Naive thymus-derived CD4-positive, alpha-beta T cell (primary cell): ENCODE measurements around the gene HES3. TPM values are rescaled to one million over a fixed set of nuclear protein-coding genes. Genes with fewer than 3 reads are reported as not detected.

ENCODE experiments used
- ATAC-seq: fragments of 150-1000 bp; cut with Tn5 transposase; 2 replicates; pipeline ENCODE4 v1.10.0; 2021; ENCODE audit warnings: mild to moderate bottlenecking, moderate library complexity
- CTCF ChIA-PET: fragments of 350-600 bp; sonication (Branson Sonifier 250); formaldehyde crosslinking; loops from one replicate; lab custom pipeline; 2021; ENCODE audit warnings: antibody characterized with exemption; lab: Charles Lee
- POLR2A ChIA-PET: fragments of 350-600 bp; sonication (Branson Sonifier 250); formaldehyde crosslinking; loops from one replicate; lab custom pipeline; 2021; ENCODE audit warnings: antibody characterized with exemption, inconsistent platforms; lab: Charles Lee
- DNase-seq, 9 donors: peaks; one replicate each; pipeline versions ENCODE4 v3.0.0 to v3.0.0-alpha.2; 2020 to 2022; ENCODE audit warnings: mixed read lengths in 1 of 9
- H3K27ac ChIP-seq: one replicate; pipeline ENCODE4 v1.7.0; 2013; ENCODE audit warnings: mild to moderate bottlenecking, low read depth, low read length, moderate library complexity
- H3K27me3 ChIP-seq, 2 donors: one replicate each; pipeline ENCODE4 v1.7.0; 2013; ENCODE audit warnings: low read length in 2 of 2, mild to moderate bottlenecking in 2 of 2, moderate library complexity in 2 of 2; ENCODE audit not compliant: control insufficient read depth in 2 of 2, insufficient read depth in 2 of 2
- H3K36me3 ChIP-seq, 3 experiments: 1 replicate in 2 of 3; 2 replicates in 1 of 3; pipeline ENCODE4 v1.7.0; 2013; ENCODE audit warnings: low read length in 3 of 3, mild to moderate bottlenecking in 3 of 3, moderate library complexity in 1 of 3; ENCODE audit not compliant: insufficient read depth in 3 of 3, control insufficient read depth in 2 of 3
- H3K4me1 ChIP-seq, 2 donors: one replicate each; pipeline ENCODE4 v1.7.0; 2013; ENCODE audit warnings: low read length in 2 of 2, mild to moderate bottlenecking in 2 of 2, moderate library complexity in 1 of 2; ENCODE audit not compliant: control insufficient read depth in 2 of 2, insufficient read depth in 2 of 2
- H3K4me3 ChIP-seq: 2 replicates; pipeline ENCODE4 v1.7.0; 2013; ENCODE audit warnings: mild to moderate bottlenecking, low read length
- H3K9me3 ChIP-seq, 3 experiments: 1 replicate in 2 of 3; 2 replicates in 1 of 3; pipeline ENCODE4 v1.7.0; 2013; ENCODE audit warnings: low read length in 3 of 3; ENCODE audit not compliant: control insufficient read depth in 2 of 3
- H3K27ac Mint-ChIP-seq, 9 donors: one replicate each; pipeline ENCODE4 v1.8.0; 2020 to 2022; ENCODE audit warnings: mixed read lengths in 9 of 9, mild to moderate bottlenecking in 8 of 9, moderate library complexity in 5 of 9, inconsistent platforms in 2 of 9
- H3K27me3 Mint-ChIP-seq, 5 donors: one replicate each; pipeline ENCODE4 v1.8.0; 2021 to 2022; ENCODE audit warnings: mixed read lengths in 5 of 5, mild to moderate bottlenecking in 1 of 5
- H3K36me3 Mint-ChIP-seq, 5 donors: one replicate each; pipeline ENCODE4 v1.8.0; 2020 to 2022; ENCODE audit warnings: mixed read lengths in 5 of 5, mild to moderate bottlenecking in 3 of 5, inconsistent platforms in 1 of 5
- H3K4me1 Mint-ChIP-seq, 7 donors: one replicate each; pipeline ENCODE4 v1.8.0; 2020 to 2022; ENCODE audit warnings: mixed read lengths in 7 of 7, mild to moderate bottlenecking in 3 of 7, inconsistent platforms in 1 of 7
- H3K4me3 Mint-ChIP-seq, 10 donors: one replicate each; pipeline ENCODE4 v1.8.0; 2020 to 2022; ENCODE audit warnings: mild to moderate bottlenecking in 10 of 10, mixed read lengths in 10 of 10, moderate library complexity in 6 of 10, inconsistent platforms in 2 of 10
- H3K9me3 Mint-ChIP-seq, 11 donors: one replicate each; pipeline ENCODE4 v1.8.0; 2020 to 2022; ENCODE audit warnings: mixed read lengths in 11 of 11, mild to moderate bottlenecking in 4 of 11, inconsistent platforms in 1 of 11, moderate library complexity in 1 of 11
- intact Hi-C, 2 donors: fragments of 100-400 bp; cut with micrococcal nuclease; formaldehyde crosslinking; loops; one replicate each; pipeline ENCODE4 v1.15.1; 2023
- polyA plus RNA-seq, 2 donors: library from polyadenylated mRNA; unstranded; fragments of 300-500 nt; fragmentation: Illumina TruSeq; gene quantifications; one replicate each; pipeline ENCODE4 v1.2.3, GENCODE V29; 2021
- total RNA-seq, 6 experiments: library from RNA in 5 of 6; stranded (reverse) in 5 of 6; gene quantifications; 1 replicate in 5 of 6; 2 replicates in 1 of 6; pipeline ENCODE4 v1.2.3 and lab custom pipeline; 2021 to 2026

HES3 gene
- total and polyA plus RNA-seq, 7 experiments from 2014 or later: not detected

- intact Hi-C loops: loop anchor here in 1 of 2 donors (10.0 kb wide), 1 partner anchor 97 kb away; no protein-coding TSS in a partner anchor
- ChIA-PET POLR2A (interaction anchor here (0.6 kb wide), 1 partner anchor 9 kb away, joined by 6 read pairs; no protein-coding TSS in a partner anchor), CTCF (interaction anchor here (0.9 kb wide), 1 partner anchor 11 kb away, joined by 3 read pairs; no protein-coding TSS in a partner anchor)
- Mint-ChIP-seq H3K9me3 (peaks cover 0 to 4% (median 0%) of the 10 kb centered on the region in 11 donors), H3K4me3 (peak overlapping the region in 3 of 10 donors; percentile 12 to 21 (median 17)), H3K27me3 (peaks cover 0 to 8% (median 0%) of the 10 kb centered on the region in 5 donors), H3K27ac (peak overlapping the region in 2 of 9 donors; percentile 47 to 48), H3K4me1 (peaks cover 32 to 54% (median 44%) of the 10 kb centered on the region in 7 donors), H3K36me3 (peaks cover 0 to 12% (median 5%) of the 10 kb centered on the region in 5 donors)
- Histone ChIP-seq H3K27me3 (peaks cover 0 to 6% of the 10 kb centered on the region in 2 donors), H3K9me3 (no peaks in the 10 kb centered on the region), H3K4me1 (peaks cover 24 to 26% of the 10 kb centered on the region in 2 donors), H3K27ac (no peak overlapping the region), H3K4me3 (no peak overlapping the region), H3K36me3 (peaks cover 0 to 10% (median 0%) of the 10 kb centered on the region in 3 experiments)
- DNase-seq: no peak
- ATAC-seq: no peak
These were observed 41.7 kb upstream of the HES3 start for GRCh38 chr1:6202256-6202655.

- Histone ChIP-seq H3K27ac (no peak within 1 kb of the TSS), H3K36me3 (no peaks in the 10 kb centered on the region), H3K27me3 (peaks cover 0 to 8% of the 10 kb centered on the region in 2 donors), H3K4me1 (peaks cover 0 to 5% of the 10 kb centered on the region in 2 donors), H3K4me3 (peak within 1 kb of the TSS; percentile 58), H3K9me3 (no peaks in the 10 kb centered on the region)
- ChIA-PET CTCF (interaction anchor here (0.6 to 1.3 kb wide), 2 partner anchors 16 to 24 kb away, joined by 3 to 4 read pairs; no protein-coding TSS in a partner anchor), POLR2A (interaction anchor here (0.9 kb wide), 1 partner anchor 89 kb away, joined by 3 read pairs; no protein-coding TSS in a partner anchor)
- intact Hi-C loops: loop anchor here (1.0 to 10.0 kb wide), 3 partner anchors 29 to 396 kb away; partner anchors contain the start of genes ICMT (in 1 of the 2) and KLHL21 (in 1 of the 2)
- Mint-ChIP-seq H3K27me3 (peaks cover 0 to 19% (median 6%) of the 10 kb centered on the region in 5 donors), H3K36me3 (peaks cover 0 to 11% (median 0%) of the 10 kb centered on the region in 5 donors), H3K9me3 (peaks cover 0 to 2% (median 0%) of the 10 kb centered on the region in 11 donors), H3K4me3 (peak within 1 kb of the TSS; percentile 60 to 88 (median 80)), H3K4me1 (peaks cover 5 to 25% (median 15%) of the 10 kb centered on the region in 7 donors), H3K27ac (peak within 1 kb of the TSS in 2 of 9 donors; percentile 36 to 69)
- peak; percentile 67 for ATAC-seq
- peak in 5 of 9 donors; percentile 21 to 86 (median 28) for DNase-seq
These were observed 38.0 kb upstream of the HES3 start, which contains the start of gene RNF207 for GRCh38 chr1:6205849-6206519. RNF207 (plus strand) TSS chr1:6206119; CDS start chr1:6206536, 417 bp downstream.

- POLR2A ChIA-PET: interaction anchor here (0.9 kb wide), 1 partner anchor 90 kb away, joined by 3 read pairs; no protein-coding TSS in a partner anchor
- peaks cover 0 to 2% (median 0%) of the 10 kb centered on the region in 11 donors for H3K9me3 Mint-ChIP-seq
- Histone ChIP-seq H3K27me3 (peaks cover 0 to 8% of the 10 kb centered on the region in 2 donors), H3K27ac (no peak overlapping the region), H3K4me1 (peaks cover 0 to 5% of the 10 kb centered on the region in 2 donors), H3K9me3 (no peaks in the 10 kb centered on the region), H3K36me3 (no peaks in the 10 kb centered on the region), H3K4me3 (peak overlapping the region; percentile 58)
- CTCF ChIA-PET: interaction anchor here (0.6 to 1.3 kb wide), 2 partner anchors 17 to 25 kb away, joined by 3 to 4 read pairs; no protein-coding TSS in a partner anchor
- intact Hi-C loops: loop anchor here (1.0 to 10.0 kb wide), 3 partner anchors 29 to 396 kb away; partner anchors contain the start of genes ICMT (in 1 of the 2) and KLHL21 (in 1 of the 2)
- peak overlapping the region; percentile 27 to 86 (median 70) for H3K4me3 Mint-ChIP-seq
- DNase-seq: peak in 1 of 9 donors; percentile 27
- no peak for ATAC-seq
- peaks cover under 1 to 22% (median 10%) of the 10 kb centered on the region in 7 donors for H3K4me1 Mint-ChIP-seq
- peaks cover 0 to 11% (median 0%) of the 10 kb centered on the region in 5 donors for H3K36me3 Mint-ChIP-seq
- H3K27ac Mint-ChIP-seq: peak overlapping the region in 1 of 9 donors; percentile 23
- peaks cover 0 to 19% (median 6%) of the 10 kb centered on the region in 5 donors for H3K27me3 Mint-ChIP-seq
These were observed 37.5 kb upstream of the HES3 start for GRCh38 chr1:6206520-6206855.

- Mint-ChIP-seq H3K4me3 (peak overlapping the region; percentile 39 to 86 (median 77)), H3K27me3 (peaks cover 0 to 19% (median 6%) of the 10 kb centered on the region in 5 donors), H3K27ac (no peak overlapping the region), H3K36me3 (peaks cover 0 to 14% (median 0%) of the 10 kb centered on the region in 5 donors), H3K4me1 (peaks cover 0 to 21% (median 7%) of the 10 kb centered on the region in 7 donors), H3K9me3 (no peaks in the 10 kb centered on the region)
- ChIA-PET POLR2A (no interaction called here), CTCF (interaction anchor here (1.3 kb wide), 1 partner anchor 17 kb away, joined by 4 read pairs; no protein-coding TSS in a partner anchor)
- Histone ChIP-seq H3K4me1 (peaks cover 0 to 5% of the 10 kb centered on the region in 2 donors), H3K9me3 (no peaks in the 10 kb centered on the region), H3K27ac (no peak overlapping the region), H3K36me3 (no peaks in the 10 kb centered on the region), H3K4me3 (no peak overlapping the region), H3K27me3 (peaks cover 0 to 8% of the 10 kb centered on the region in 2 donors)
- DNase-seq (no peak), ATAC-seq (no peak)
- intact Hi-C loops: loop anchor here (1.0 to 10.0 kb wide), 3 partner anchors 8 to 395 kb away; partner anchors contain the start of genes KLHL21 (in 1 of the 2) and RPL22 (in 1 of the 2)
These were observed 36.7 kb upstream of the HES3 start for GRCh38 chr1:6207075-6207885.

GRCh38 chr1:6207921-6208320, 36.1 kb upstream of the HES3 start:
- H3K27me3 Mint-ChIP-seq: peaks cover 0 to 23% (median 6%) of the 10 kb centered on the region in 5 donors
- no peak overlapping the region for H3K4me3 ChIP-seq
- ATAC-seq (no peak), DNase-seq (no peak)
- intact Hi-C loops: loop anchor here (1.0 to 10.0 kb wide), 4 partner anchors 9 to 394 kb away; partner anchors contain the start of genes ICMT (in 1 of the 2), KLHL21 (in 1 of the 2) and RPL22 (in 1 of the 2)
- peaks cover 0 to 2% (median 0%) of the 10 kb centered on the region in 11 donors for H3K9me3 Mint-ChIP-seq
- H3K27ac Mint-ChIP-seq: no peak overlapping the region
- H3K36me3 ChIP-seq: no peaks in the 10 kb centered on the region
- peaks cover 0 to 21% (median 7%) of the 10 kb centered on the region in 7 donors for H3K4me1 Mint-ChIP-seq
- ChIA-PET POLR2A (no interaction called here), CTCF (no interaction called here)
- H3K27ac ChIP-seq: no peak overlapping the region
- peaks cover 0 to 8% of the 10 kb centered on the region in 2 donors for H3K27me3 ChIP-seq
- H3K9me3 ChIP-seq: no peaks in the 10 kb centered on the region
- H3K4me3 Mint-ChIP-seq: peak overlapping the region in 9 of 10 donors; percentile 19 to 86 (median 39)
- H3K4me1 ChIP-seq: peaks cover 0 to 5% of the 10 kb centered on the region in 2 donors
- peaks cover 0 to 18% (median 0%) of the 10 kb centered on the region in 5 donors for H3K36me3 Mint-ChIP-seq
